ENCODE data around the gene TIPIN.

DNA sequence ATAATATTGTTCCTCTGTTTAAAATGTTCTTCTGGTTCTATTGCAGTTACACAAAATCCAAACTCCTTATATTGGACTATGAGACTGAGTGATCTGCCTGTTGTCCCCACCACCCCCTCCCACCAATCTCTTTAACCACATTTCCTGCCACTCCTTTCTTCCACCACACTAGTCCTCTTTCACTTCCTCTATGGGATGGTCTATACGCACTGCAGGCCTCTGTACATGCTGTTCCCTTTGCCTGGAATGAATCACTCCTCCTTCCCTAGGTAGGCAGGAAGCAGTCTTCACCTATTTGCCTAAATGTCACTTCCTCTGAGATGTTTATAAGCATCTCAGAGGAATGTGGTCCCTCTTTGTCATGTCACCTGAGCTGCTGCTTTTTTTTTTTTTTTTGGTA, 34.2 kb upstream of the TIPIN start:
- TF ChIP-seq, protein P1, sequence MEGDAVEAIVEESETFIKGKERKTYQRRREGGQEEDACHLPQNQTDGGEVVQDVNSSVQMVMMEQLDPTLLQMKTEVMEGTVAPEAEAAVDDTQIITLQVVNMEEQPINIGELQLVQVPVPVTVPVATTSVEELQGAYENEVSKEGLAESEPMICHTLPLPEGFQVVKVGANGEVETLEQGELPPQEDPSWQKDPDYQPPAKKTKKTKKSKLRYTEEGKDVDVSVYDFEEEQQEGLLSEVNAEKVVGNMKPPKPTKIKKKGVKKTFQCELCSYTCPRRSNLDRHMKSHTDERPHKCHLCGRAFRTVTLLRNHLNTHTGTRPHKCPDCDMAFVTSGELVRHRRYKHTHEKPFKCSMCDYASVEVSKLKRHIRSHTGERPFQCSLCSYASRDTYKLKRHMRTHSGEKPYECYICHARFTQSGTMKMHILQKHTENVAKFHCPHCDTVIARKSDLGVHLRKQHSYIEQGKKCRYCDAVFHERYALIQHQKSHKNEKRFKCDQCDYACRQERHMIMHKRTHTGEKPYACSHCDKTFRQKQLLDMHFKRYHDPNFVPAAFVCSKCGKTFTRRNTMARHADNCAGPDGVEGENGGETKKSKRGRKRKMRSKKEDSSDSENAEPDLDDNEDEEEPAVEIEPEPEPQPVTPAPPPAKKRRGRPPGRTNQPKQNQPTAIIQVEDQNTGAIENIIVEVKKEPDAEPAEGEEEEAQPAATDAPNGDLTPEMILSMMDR (IDR thresholded peaks at IDR 0.05): no peak
- no peak for TF ChIP-seq POLR2A (IDR thresholded peaks at IDR 0.05)
